HT1080 (cell line): ENCODE data around the gene VWA3B. TPM values are rescaled to one million over a fixed set of nuclear protein-coding genes. Genes with fewer than 3 reads are reported as not detected.

Source experiments
- DNase-seq: peaks from one replicate; pipeline ENCODE4 v3.0.0-alpha.2; 2015; ENCODE audit warnings: low read depth
- total RNA-seq: library from RNA; depleted of rRNA; stranded (reverse); fragments of >200 nt; shearing (Covaris generic); gene quantifications from 2 replicates; pipeline ENCODE4 v1.2.3, GENCODE V29; 2014; rRNA removed

Gene VWA3B
- total RNA-seq, 1 experiment from 2014 or later, result not detected

DNA sequence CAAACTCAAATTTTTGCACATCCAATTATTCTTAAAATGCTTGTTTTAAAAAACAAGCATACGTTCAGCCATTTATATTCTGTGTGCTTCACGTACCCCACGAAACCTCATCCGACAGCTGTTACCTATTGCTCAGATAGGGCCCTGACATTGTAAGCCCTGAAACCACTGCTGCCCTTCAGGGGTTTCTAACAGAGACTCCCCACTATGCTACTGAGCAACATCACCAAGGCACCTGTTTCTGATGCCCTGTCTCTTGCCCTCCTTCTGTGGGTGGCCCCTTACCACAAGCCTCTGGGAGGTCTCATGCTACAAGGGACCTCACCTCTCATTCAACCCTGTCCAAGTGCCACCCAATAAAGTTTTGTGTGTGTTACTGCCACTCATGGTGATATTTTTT is 240.8 kb downstream of the VWA3B start:
- no peak for DNase-seq

DNA sequence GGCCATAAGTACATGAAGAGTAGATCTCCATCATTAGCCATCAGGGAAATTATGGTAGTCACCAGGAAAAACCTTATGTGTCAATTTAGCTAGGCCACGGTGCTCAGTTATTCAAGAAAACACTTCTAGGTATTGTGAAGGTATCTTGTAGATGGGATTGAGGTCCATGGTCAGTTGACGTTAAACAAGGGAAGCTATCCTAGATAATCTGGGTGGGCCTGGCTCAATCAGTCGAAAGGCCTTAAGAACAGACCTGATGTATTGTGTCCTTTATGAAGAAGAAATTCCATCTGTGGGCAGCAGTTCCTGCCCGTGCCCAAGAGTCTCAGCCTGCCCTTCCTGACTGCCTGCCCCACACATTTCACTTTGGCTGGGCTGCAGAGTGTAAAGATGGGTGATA is 242.6 kb downstream of the VWA3B start:
- no peak for DNase-seq

DNA sequence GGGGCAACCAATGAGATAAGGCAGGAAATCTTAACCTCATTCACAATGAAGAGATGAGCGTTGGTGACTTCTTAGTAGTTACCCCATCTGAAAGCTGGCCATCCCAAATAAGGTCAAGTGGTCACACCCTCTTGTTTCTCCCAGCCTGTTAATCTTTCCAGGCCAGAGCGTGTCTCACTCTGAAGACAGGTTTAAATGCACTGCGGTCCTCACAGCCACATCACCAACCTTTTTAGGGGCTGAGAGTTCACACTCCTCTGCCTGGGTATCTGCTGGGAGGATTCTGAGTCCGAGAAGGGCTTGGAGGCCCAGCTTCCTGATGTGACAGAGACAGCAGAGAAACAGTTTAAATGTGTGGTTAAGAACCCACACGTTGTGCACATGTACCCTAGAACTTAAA is 246.0 kb downstream of the VWA3B start:
- no peak for DNase-seq

DNA sequence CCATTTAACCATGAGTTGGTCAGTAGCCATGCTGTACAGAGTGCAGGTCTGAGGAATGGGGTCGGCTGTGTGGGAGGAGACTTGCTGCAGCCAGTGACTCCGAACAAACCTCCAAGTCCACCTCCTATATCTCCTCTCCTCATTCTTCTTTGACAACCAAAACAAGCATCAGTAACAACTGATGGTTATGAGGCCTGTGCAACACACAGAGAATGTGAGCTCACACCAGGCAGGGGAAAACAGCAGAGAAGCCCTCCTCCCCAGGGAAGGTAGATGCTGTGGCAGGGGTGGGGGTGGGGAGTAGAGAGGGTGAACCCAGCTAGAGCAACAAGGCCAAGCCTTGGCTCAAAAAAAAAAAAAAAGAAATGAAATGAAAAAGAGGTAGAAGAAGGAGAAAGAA is 247.0 kb downstream of the VWA3B start:
- no peak for DNase-seq

DNA sequence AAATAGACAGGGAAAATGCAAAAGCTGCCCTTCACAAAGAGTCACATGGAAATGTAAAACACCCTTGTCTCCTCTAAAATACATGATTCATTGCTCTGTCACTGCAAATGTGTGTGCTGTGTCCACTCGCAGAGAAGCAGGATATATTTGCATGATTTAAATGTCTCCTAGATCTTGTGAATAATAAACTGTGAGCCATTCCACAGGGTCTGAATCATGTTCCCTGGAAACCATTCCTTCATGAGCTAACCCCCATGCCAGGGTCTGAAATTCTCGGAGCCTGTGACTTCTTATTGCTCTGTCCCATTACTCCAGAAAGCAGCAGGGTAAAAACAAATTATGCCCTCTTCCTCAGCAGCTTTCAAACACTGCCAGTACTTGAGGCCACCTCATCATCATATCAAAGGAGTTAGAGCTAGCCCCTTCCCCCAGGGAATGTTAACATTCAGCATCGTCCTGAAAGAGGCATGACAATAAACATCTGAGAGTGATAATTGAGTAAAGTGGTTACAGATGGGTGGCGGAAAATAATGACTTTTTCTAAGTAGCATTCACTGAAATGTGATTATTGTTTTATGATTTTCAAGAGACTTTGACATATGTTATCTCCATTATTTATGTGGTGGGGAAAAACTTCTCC is 247.6 kb downstream of the VWA3B start:
- DNase-seq, result peak; percentile 94

DNA sequence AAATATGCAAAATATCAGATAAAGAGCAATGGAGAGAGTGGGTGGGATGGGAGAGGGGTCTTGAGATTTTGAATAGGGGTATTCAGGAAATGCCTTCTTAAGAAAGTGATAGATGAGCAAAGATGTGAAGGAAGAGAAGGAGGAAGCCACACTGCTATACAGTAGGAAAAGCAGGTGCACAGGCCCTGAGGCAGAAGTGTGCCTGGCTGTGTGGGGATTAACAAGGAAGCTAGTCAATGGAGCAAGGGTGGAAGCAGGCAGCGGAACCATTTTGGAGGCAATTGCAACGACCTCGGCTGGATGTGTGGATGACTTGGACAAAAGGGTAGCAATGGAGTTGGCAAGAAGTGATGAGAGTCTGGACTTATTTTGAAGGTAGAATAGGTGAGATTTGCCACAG is 248.3 kb downstream of the VWA3B start:
- DNase-seq, result no peak

DNA sequence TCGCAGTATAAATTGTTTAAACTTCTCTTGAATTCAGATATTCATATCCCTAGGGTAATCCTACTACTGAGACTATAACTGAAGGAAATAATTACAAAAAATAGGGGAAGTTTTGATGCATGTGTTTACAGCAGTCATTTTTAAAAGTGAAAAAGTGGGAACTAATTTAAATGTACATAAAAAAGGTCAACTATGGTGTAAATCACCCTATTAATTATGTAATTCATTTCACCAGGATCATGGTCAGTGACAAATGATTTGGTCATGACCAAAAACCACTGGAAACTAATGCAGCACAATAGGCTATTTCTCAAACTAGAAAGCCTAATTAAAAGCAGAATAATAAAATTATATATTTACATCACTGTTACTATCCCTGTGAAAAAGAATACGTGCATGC is 254.3 kb downstream of the VWA3B start:
- DNase-seq, result no peak

DNA sequence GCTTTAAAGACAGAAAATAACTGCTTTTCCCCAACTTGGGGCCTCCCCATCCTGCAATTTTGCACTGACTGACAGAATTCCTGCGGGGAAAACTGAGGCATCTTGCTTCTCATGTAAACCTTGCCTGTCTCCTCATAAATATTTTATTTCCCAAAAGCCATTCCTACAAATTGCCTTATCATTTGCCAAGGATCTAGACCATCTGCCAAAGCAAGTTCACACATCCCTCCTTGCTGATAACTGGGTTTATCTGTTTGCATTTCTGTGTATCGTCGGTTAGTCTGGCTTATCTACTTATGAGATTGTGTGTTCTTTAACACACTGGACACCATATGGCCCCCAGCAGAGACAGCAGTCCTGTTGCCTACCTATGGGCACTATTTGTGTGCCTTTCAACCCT is 256.3 kb downstream of the VWA3B start:
- DNase-seq, result no peak

DNA sequence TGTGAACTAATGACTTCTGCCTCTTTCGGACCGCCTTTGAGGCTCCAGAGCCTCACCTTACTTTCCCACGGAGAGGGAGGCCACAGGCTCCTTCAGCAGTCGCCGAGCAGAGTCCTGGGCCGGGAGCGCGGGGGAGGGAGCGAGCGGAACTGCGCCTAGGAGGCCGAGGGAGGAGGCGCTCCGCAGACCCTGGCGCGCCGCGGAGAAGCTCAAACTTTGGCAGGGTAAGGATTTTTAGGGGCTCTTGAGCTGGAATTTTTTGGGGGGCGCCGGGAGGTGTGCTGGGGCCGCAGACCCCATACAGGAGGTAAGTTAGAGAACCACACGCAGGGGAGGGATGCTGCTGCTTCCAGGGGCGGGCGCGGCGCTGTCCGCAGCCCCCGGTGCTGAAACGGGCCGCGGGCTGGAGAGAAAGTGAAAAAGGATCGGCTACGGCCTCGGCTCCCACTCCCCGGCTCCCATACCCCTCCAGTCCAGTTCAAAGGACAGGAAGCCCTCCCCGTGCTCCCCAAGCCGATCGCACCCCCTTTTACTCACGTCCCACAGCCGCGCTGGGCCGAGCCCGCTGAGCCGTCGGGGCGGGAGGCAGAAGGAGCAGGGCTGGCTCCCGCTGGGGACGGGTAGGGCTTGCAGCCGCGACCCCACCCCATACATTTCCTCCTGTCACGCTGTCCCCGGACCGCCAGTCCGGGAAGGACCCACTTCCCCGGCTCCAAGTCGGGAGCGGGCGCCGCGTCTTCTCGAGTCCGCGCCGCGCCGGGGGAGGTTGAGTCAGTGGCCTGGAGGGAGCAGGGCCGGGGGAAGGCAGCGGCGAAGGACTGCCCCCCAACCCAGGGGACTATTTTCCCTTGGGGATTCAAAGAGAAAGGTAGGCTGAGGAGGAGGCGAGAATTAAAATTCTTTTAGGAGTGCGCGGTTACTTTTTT is 259.6 kb downstream of the VWA3B start, which contains the start of gene CNGA3:
CNGA3 (plus strand) TSS at position 146 of the 926 bp plus-strand sequence. CDS start 23,520 bp downstream, outside the sequence.
- no peak for DNase-seq

DNA sequence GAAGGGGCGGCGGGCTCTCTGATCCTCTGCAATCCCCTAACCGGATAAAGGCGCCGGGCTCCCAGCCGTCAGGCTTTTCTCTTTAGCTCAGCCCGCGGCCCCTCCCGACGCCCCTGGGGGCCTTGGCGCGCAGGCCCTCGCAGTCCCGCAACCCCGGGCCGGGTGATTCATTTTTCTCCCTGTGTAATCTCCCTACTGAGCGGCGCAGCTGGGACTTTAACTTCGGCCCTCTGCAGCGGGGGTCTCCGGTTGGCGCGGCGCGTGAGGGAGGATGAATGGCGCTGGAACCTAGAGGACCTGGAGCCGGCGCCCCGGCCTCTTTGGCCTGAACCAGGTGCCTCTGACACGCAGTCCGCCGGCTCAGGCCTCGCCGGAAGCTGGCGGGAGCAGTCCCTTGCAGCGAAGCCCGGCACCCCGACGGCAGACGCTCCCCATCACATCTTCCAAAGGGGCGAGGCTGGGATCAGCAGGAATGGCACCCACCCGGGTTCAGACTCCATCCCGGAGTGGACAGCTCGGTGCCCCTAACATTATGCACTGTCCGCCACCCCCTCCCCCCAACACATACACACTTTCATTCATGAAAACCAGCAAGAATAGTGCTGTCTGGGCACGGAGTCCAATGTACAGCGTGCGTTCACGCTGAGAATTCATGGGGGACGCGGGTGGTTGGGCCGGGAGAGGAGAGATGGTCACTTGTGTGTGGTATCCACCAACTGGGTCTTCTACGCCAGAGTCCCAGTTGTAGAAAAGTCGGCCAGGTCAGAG is 260.5 kb downstream of the VWA3B start:
- DNase-seq, result no peak

DNA sequence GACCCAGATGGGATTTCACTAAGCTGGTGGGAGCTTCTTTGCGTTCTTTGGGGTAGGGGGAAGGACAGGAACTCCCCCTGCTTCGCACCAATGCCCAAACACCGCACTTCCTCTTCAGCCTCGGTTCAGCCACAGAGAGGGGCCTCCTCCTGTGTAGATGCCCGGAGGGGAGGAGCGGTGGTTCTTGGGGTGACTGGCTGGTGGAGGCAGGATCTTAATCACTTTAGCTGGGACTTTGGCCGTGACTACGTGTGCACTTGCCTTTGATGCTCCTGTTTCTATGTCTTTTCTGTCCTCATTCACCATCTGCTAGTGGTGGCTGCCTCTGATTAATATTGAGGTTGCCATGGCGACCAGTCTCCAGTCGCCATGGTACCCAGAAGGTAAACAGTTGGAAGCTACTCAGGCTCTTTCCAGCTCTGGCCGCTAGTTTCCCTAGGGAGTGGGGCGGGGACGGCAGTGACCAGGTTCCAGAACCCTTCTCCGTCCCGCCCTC is 261.1 kb downstream of the VWA3B start:
- DNase-seq, result no peak

DNA sequence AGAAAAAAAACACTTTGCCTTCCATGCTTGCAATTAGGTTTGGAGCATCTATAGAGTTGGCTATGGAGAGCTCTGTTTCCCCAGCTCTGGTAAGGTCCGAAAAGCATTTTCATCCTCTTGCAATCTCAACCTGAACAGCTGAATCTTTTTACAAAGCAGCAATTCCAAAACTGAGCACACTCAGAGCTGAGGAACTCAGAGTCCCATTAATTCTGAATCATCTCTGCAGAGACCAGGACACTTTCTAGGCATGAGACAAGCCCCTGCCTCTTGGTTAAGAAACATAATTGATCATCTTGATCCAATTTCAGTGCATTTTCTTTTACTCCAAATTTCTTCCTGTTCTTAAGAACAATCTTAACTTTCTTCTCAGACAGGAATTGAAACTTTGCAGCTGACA is 263.4 kb downstream of the VWA3B start:
- DNase-seq, result no peak

DNA sequence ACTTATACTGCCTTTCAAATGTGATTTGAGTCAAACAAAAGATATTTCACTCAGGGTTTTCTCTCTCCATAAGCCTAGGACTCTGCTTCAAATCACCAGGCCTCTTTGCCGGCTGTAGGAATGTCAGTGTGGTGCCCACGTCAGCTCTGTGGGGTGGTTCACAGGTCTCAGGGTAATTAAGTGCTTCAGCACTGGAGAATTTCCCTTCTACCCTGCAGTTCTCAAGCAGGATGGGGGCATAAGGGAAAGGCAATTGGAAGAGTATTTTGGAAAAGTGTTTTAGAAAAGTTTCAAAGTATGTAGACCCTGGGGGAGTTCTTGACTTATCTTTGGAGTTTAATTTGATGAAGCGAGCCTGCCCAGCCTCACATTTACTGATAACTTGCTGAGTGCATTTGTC is 268.9 kb downstream of the VWA3B start:
- DNase-seq, result no peak

DNA sequence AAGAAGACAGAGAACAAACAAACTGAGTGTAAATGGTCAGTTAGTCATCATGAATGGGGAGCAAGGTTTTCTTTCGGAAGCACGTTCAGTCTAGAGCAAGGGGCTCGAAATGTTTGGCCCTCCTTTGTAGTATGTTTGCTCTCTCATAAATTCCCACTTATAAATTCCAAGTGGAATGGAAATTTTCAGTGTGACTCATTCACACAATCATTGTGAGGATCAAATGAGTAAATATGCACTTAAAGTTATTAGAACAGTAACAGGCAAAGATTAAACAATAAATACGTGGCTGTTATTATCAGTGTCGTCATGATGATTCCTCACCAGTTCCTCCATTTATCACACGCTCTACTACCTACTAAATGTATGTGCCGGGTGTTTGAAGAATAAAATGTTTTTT is 269.8 kb downstream of the VWA3B start:
- DNase-seq, result no peak

DNA sequence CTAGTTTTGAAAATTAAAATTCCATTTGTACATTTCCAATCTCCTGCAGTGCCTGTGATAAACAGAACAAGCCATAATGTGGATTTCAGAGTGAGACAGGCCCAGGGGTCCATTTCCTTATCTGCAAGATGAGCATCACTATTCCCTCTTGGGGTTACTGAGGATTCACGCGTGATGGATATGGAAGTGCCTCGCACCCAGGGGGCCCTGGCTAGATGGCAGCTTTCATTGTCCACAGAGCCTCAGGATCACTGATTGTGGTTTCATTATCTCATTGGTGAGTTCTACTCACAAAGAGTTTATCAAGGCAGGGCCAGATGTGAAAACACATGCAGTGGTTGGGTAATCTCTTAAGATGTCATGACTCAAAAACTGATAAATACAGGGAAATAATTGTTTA is 270.9 kb downstream of the VWA3B start:
- no peak for DNase-seq

DNA sequence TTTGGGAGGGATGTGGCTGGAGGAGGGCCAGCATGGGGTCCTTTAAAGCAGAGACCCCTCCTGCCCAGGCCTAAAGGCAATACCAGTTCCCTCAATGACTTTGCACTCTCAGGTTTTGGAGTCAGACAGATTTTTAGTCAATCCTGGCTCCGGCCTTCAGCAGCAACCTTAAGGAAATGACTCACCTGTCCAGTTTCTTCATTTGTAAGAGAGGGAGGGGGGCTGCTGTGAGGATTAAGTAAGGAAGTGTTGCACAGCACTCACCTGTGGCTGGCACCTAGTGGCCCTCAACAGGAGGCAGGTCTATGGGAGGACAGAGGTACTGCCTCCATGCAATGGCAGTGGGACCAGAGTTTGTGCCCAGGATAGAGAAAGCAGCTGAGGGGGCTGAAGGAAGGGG is 273.0 kb downstream of the VWA3B start:
- peak; percentile 8 for DNase-seq

Other genes with a start within 250 kb of the VWA3B start
- 8.9 and 9.7 TPM in 2 replicates for gene TMEM131, start 91.2 kb upstream of the VWA3B start, total RNA-seq